ENCODE measurements around the gene RNF220.

DNA sequence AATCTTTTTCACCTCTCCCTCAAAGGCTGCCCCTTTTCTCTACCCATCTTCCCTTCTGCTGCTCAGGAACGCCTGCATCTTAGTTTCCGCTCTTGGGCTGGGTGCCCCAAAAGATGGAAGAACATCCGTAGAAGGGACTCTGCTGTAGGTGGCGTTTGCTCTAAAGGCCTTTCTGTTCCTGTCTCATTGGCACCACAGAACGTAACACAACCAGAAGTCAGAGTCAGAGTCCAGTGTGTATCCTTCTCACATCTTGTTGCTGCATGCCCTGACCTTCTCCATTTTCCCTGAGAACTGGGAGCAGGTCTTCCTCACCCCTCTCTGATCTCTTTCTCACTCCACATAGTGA lies 103.3 kb downstream of the RNF220 start:
- TF ChIP-seq, protein P1, sequence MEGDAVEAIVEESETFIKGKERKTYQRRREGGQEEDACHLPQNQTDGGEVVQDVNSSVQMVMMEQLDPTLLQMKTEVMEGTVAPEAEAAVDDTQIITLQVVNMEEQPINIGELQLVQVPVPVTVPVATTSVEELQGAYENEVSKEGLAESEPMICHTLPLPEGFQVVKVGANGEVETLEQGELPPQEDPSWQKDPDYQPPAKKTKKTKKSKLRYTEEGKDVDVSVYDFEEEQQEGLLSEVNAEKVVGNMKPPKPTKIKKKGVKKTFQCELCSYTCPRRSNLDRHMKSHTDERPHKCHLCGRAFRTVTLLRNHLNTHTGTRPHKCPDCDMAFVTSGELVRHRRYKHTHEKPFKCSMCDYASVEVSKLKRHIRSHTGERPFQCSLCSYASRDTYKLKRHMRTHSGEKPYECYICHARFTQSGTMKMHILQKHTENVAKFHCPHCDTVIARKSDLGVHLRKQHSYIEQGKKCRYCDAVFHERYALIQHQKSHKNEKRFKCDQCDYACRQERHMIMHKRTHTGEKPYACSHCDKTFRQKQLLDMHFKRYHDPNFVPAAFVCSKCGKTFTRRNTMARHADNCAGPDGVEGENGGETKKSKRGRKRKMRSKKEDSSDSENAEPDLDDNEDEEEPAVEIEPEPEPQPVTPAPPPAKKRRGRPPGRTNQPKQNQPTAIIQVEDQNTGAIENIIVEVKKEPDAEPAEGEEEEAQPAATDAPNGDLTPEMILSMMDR (conservative IDR thresholded peaks at IDR 0.05): no peak
- no peak for TF ChIP-seq ZFX (IDR thresholded peaks at IDR 0.05)

All from C4-2B (cell line).